Amygdala (tissue), 56 donors: ENCODE data around the gene LCN1.

Experiments used
- DNase-seq, 56 donors: peaks; one replicate each; lab custom pipeline; 2025; lab: John Stamatoyannopoulos, UW

LCN1 gene

DNA sequence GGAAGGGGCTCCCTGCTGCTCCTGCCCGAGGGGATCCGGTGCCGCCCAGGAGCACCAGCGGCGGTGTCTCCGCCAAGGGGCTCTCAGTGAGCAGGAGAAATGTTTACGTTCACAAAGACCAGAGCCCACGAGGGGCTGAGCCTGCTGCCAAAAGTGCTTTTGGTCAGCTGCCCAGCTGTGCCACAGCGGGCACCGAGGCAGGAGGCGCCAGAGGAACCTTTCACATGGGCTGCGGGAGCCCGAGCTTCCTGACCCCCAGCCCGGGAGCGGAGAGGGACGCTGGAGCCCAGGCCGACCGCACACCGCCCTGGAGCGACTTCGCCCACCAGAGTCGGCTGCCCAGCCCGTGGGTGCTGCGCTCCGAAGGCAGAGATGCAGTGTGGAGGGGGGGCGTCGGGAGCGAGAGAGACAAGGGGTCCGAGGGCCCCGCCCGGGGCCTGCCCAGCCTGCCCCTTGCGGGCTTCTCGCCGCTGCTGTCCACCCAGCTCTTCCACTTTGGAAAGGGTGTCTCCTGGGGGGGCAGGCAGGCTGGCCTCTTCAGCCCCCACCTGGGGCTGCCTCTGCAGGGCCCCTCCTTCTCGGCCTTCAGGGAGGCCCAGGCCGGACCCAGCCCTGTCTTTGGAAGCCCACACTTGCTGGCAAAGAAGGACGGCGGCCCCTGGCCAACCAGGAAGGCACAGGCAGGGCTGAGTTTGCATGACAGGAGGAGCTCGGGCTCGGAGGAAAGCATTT, 33.8 kb upstream of the LCN1 start:
- DNase-seq, result no peak

DNA sequence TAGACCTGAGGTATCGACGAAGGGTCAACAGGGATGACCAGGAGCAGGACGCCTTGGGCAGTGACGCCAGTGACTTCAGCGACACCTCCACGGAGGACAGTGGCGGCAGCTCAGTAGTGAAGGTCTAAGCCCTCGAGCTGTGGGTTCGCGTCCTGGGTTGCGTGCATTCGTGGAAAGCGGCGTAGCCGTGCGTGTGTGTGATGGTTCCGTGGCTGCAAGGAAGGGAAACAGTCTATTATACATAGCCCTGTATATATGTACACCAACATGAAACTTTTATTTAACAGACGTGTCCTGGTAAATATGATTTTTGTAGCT, 33.3 kb upstream of the LCN1 start:
- DNase-seq, result no peak

DNA sequence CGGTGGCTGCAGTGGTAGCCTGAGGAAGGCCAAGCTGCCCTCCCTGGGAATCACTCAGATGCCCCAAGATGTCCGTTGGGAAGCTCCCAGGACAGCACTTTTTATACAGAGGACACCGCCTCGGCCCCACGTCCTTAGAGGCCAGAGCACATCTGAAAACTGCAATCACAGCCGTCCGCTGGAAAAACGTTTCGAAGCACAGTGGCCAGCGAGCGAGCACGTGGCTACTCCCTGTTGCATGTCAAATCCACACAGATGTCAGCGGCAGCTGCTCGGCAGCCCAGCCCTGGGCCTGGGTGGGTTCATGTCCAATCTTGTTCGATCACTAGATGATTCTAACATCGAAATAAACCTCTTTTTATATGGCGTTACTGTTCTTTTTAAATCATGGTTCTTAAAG, 32.7 kb upstream of the LCN1 start:
- no peak for DNase-seq

DNA sequence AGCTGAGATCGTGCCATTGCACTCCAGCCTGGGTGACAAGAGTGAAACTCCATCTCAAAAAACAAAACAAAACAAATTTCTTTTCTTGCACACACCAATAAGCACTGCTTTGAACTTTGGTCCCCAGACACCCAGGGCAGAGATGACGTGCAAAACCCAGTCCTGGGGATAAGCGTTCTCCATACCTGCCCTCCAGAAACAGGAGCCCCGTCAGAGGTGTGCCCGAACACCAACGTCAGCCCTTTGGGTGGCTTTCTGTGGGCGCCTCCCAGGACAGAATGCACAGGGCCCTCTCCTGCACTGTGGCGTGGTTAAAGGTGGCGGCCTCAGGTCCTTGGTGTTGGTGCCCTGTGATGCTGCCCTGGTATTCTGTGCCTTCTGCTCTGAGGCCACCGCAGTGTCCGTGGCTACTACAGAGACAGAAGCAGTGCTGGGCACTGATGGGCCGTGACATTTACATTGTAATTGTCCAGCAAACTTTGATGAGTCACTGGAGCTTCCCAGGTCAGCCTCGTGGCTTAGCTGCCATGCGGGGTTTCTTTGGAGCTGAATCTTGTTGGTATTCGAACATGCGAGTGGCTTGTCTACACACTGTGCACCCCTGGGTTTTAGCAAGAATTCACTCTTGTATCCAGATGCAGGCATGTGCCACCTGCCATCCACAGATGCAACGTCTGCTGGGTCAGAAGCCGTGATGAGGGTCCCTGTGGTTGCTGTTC, 31.9 kb upstream of the LCN1 start:
- DNase-seq, result no peak

DNA sequence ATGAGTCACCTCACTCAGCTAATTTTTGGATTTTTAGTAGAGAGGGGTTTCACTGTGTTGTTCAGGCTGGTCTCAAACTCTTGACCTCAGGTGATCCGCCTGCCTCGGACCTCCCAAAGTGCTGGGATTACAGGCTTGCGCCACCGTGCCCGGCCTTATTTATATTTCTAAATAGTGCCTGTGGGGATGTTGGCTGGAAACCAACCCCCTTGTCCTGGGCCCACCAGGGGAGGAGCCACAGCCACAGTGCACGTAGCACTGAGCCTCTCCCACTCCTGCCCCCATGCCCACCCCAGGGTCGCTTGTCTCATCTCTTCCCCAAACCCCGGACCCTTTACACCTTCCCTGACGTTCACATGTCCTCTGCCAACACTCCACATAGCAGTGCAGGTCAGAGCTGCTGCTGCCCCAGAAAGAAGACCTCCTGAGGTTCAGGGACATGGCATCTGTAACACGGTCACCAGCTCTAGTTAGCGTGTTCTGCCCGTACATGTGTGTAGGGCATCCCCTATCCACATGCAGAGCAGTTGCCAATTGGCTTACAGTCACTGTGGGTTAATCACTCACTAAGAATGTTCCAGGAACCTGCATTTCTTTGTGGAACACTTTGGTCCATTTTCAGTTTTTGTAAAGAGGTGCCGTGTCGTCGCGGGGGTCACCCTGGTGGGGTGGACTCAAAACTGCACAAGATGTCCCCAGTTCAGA, 30.9 kb upstream of the LCN1 start:
- DNase-seq, result no peak

DNA sequence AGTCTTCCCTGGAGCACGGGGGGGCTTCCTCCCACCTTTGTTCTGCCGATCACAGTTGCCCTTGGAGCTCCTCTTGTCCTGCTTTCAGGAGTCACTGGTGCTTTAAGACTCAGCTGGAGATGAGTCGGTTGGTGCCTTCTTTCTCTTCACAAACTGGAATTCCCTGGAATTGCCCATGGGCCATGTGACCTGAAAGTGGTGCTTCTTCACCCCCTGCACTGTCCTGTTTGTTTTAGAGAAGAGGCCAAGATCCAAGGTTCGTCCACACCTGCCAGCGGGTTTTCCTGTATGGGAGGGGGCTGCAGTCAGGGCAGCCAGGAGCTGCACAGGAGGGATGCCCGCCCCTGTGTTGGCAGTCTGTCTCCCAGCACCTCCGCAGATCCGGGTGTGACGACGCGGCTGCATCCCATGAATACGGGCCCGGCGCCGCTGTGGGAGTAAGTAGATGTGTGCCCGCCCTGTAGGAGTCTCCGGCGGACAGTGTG, 30.2 kb upstream of the LCN1 start:
- no peak for DNase-seq

DNA sequence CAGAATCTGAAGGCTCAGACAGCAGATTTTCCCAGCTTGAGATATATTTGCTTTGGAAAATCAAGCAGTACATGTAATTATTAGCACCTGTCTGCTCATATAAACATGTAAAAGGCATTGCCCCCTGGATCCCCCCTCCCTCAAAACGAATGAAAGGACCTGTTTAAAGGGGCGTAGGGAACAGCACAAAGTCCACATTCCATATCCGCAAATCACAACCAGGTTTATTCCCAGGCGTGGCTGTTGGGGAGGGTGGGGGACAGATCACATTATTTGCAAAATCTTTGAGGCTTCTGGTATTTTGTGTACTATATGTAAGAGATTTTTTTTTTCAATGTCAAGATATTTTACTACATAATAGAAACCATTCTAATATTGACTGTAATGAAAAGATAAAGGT, 29.5 kb upstream of the LCN1 start:
- no peak for DNase-seq

DNA sequence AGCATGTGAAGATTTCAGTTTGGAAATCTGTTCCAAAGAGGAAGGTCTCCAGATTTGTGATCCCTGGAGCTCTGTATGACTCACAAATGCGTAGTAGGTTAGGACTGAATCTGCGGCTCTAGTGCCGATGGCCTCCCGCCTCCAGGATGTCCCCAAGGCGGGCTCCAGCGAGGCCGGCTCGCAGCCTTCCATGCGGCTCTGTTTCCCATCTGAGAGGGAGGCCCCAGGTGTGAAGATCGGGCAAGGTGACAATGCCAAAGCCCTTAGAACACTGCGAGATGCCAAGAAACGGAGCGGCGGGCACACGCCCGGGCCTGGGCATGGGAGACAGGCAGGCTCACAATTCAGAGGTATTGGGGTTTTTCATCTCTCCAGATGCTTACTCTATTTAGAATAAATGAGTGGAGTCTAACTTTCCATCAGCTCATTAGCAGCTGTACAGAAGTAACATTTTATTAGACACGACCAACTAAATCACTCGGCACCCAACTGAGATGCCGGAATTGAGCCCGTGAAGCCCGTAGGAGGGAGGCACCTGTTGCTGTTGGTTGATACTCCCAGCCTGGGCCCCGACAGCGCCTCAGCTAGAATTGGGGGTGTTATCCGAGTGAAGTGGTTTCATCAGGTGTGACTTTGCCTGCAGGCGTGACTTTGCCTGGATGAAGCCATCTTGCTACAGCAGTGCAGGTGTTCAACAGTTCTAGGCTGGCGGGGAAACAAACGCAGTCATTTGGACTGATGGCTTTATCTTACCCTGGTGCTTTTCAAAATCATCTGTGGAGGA, 28.2 kb upstream of the LCN1 start:
- no peak for DNase-seq

DNA sequence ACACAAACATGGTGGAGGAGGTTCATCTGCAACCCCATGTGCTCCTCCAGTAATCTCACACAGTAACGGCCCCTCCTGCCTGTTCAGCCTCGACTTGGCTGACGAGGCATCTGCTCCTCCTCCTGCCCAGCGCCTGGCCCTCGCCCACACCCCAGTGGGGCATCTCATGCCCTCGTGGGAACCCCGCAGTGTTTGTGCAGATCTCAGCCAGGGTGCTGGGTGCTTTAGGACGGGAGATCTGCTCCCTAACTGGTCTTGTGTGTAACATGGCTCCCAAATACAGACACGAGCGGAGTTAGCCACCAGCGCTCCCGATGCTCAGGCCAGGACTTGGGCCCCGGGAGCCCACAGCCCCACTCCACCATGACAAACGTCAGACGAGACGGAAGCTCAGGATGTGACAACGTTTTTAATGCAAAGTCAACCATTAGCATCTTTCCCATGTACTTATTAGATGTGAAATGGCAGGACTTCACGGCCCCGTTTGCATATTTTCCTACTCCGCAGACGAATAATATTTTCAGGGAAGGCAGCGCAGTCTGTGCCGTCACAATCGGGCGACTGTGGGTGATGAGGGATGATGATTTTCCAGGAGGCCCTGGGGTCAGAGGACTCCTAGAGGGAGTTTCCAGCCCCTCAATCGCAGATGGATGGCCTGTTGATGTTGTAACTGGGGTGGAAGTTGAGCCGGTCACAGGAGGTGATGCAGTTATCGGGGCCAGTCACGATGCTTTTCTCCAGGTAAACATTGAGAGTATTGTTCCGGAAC, 26.3 kb upstream of the LCN1 start:
- DNase-seq, result no peak

DNA sequence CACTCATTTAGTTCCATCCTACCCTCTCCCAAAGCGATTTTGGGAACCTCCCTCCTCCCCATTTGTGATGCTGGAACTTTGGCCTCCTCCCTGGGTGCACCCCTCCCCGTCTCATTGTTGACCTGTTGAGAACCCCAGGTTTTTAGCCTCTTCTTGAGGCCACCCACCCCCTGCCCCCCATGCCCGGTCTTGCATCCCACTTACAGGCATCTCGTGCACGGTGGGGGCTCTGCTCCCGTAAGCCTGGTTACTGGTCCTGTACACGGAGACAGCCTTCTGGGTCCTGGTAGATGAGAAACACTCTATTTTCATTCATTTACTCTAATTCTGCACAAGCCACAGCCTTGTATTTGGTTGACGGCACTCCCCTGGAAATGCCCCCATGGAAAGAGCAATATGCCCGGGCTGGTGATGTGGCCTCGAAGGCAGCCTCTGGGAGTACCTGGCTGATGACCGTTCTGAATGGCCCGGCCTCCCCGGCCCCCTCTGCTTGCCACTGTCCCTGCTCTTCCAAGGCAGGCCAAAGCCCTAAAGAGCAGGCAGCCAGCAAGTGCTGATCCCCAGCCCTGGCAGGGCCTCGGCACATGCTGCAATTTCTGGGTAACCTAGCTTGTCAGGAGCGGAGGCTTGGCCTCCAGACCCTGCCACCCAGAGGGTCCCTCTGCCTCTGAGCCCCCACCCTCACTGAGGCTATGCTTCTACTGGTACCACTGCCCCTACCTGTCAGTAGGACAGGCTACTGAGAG, 22.7 kb upstream of the LCN1 start:
- DNase-seq, result no peak

DNA sequence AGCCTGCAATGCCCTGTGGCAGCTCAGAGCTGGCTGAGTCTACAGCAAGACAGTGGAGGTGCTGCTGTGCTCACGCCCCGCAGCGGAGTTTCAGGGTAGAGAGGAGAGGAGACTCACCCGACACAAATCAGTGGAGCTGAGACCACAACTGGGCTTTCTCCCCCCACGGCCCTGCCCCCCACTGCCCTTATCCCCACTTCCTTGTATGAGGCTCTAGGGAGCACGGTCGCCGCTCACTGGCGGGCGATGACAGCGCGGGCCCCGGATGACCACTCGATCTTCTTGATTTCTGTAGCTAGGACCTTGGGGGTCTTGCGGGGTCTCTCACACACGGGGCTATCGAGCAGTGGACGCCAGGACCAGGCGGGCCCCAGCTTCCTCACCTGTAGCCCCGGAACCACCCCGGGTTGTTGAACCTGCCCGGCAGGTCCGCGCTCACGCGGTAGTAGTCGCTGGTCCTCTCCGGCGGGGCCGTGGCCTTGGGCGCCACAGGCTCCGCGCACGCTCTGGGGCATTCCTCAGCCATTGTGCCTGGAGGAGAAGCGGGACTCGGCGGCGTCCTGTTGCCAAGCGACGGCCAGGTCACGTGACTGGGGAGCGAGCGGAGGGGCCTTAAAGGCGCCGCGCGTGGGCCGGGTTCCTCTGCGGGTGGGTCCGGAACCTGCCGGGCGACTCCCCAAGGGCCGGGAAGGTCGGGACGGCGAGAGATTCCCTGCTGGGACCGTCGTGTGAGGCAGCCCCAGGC, 21.7 kb upstream of the LCN1 start:
- DNase-seq, result peak; percentile 47 to 99 (median 88)

DNA sequence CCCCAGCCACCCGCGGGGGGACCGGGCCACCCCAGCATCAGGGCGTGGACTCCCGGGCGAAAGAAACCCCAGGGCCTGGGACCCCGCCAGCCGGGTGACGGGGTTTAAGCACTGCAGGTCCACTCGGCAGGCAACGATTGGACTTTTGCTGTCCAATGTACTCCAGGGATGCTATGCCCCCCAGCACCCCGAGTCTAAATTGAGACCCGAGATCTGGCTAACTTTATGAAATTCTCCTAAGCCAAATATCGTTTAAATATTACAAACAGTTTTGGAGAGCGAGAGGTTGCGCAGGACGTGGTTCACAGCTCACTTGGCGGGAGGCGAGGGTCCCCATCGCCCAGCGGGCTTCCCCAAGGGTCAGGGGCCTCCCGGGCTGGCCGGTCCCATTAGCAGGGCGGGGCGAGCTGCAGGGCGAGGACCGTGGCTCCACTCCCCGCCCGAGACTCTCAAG, 21.1 kb upstream of the LCN1 start:
- peak in 3 of 56 donors; percentile 54 to 69 (median 55) for DNase-seq

DNA sequence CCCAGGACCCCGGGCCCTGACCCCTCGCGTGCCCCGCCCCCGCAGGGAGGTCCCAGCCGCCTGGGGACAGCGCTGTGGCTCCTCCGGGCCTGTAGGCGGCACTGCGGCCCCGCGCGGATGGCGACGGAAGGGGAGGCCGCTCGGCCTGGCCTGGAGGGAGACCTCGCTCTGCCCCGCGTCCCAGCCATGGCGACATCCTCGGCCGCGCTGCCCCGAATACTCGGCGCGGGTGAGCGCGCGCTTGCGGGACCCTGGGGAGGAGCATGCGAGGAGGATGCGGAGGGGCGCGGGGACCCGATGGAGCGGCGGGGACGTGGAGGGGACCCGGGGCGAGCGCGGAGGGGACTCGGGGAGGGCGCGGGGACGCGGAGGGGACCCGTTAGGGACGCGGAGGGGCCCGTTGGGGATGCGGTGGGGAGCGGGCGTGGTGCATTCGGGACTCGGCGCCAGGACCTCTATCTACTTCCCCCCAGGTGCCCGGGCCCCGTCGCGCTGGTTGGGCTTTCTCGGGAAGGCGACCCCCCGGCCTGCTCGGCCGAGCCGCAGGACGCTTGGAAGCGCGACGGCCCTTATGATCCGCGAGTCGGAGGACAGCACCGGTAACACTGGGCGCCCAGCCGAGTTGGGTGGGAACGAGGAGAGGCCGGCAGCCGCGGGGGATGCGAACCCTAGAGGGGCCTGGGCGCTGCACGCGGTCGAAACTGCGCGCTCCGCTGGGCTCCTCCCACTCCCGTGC, 20.5 kb upstream of the LCN1 start, which contains the start of gene MRPS2:
TSS of gene MRPS2 (plus strand) at position 158 of the 736 bp plus-strand sequence. CDS start at position 187, 29 bp downstream.
- DNase-seq, result peak in 54 of 56 donors; percentile 22 to 87 (median 70)

DNA sequence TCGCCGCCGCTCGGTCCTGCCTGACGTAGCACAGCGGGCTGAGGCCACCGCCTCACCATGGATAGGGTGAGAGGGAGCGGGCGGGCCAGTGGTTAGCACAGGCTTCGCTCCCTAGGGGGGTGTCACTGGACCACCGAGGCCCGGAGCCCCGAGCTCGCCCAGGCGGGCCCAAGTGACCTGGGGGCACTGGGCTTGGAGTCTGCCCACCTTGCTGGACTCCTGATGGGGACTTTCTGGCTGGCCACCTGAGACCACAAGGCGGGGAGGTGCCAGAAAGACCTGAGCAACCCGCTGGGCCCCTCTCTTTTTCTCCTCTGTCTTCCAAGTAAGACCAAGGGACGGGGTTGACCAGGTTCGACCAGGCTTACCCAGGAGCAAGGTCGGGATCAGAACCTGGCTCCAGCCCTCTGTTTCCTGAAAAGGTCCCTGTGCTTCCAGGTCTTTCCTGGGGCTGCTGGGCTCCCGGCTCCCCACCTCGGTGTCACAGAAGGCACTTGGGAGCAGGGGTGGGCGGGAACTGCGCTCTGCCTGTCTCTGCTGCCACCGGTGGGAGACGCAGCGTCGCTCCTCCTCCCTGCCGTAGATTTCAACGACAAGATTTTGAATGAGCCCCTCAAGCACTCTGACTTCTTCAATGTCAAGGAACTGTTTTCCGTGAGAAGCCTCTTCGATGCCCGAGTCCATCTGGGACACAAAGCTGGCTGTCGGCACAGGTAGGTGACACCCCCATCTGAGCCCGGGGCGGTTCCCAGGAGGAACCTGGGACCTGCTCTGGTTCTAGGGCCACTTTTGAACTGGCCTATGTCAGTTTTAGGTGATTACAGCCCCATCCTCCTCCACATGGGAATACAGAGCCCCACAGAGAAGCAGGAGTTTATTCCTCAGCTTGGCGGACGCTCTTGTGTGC, 19.7 kb upstream of the LCN1 start:
- DNase-seq, result peak in 1 of 56 donors; percentile 22

DNA sequence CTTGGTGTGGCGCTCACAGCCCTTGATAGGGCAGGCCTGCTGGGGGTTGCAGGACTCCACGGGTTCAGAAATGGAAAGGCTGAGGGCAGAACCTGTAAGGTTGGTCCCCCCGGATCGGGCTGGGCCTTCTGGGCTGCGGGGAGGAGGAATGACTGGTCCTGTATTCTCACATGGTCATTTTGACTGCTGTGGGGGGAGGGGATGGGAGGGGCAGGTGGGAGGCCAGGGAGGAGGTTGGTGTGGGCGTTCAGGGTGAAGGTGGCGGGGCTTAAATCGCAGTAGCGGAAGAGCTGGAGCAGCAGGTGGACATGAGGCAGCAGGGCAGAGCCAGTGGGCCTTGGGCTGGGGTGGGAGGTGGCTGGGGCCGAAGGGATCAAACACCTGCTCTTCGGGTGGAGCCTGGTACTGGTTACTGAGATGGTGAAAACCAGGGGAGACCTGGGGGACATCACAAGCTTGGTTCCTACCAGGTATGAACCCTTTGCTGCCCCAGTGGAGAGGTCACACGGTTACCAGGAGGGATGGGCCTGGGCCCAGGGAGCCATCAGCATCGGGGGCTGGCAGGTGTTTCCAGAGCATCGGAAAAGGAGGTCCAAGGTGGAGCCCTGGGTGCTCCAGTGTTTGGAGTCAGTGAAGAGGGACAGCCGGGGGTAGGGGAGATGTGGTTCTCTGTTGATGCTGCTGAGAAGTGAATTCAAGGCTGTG, 18.9 kb upstream of the LCN1 start:
- DNase-seq, result no peak

DNA sequence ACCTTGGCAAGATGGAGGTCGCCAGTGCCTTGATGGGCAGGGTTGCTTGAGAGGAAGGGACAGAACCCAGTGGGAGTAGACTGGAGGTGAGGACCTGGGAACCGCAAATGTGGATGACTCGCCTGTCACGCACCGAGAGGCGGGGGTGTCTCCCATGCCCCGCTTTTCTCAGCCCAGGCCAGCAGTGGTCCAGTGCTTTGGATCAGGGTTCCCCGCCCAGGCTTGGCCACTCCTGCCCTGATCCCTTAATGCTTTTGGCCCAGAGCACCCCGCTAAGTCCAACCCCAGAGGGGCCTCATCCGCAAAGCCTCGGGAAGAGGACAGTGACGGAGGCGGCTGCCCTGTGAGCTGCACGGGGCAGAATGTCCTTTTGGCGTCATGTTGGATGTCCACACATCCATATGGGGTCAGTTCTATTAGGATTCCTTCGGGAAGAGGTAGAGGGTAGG, 18.3 kb upstream of the LCN1 start:
- DNase-seq, result no peak
